Measurements from ENCODE around the gene KAZN. TPM values are rescaled to one million over a fixed set of nuclear protein-coding genes. Genes with fewer than 3 reads are reported as not detected.
"Not testable (repeated sequence)": the region's sequence is repeated elsewhere in the genome, so short reads cannot be mapped to it uniquely, and the experiment has no call there.

KAZN gene
- total RNA-seq, 1 donor from 2014 or later, result 21.2 TPM

DNA sequence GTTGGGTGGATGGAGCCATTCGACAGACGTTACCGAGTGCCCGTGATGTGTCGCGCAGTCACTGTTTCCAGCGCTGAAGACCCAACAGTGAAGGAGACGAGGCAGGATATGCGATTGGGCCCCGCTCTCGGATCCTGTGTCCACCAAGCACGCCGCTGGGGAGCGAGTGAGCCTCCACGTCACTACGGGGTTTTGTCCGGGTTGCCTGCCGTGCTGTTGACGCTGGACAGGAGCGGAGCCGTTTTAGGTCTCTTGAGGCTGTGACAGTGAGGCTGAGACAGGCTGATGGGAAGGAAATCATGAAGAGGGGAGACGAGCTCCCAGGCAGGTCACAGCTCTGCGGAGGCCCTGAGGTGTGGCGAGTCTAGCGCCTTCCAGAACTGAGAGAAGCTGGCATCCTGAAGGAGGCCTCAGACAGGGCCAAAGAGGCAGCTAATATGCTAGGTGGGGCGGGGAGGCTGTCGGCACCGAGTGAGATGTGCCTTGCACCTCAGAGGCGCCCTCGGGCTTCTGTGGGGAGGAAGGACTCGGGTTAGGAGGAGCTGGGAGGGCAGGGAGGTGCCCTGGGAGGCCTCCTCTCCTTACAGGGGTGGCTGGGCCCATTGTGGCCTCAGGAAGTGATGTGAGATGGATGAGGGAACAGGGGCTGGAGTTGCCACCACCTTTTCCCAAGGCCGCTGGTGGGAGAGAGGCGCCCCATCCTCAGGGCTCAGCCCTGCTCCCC, 359.1 kb downstream of the KAZN start:
- peaks cover 5% of the 10 kb centered on the region for H3K9me3 ChIP-seq
- peaks cover 11% of the 10 kb centered on the region for H3K36me3 ChIP-seq
- H3K27me3 ChIP-seq (ENCODE audit: low read depth), result no peaks in the 10 kb centered on the region
- H3K27ac ChIP-seq, result peak overlapping the region; percentile 64
- ATAC-seq (no peak), DNase-seq (no peak)
- intact Hi-C loops (cut with DNase I), result no loop called here
- TF ChIP-seq, protein P1, sequence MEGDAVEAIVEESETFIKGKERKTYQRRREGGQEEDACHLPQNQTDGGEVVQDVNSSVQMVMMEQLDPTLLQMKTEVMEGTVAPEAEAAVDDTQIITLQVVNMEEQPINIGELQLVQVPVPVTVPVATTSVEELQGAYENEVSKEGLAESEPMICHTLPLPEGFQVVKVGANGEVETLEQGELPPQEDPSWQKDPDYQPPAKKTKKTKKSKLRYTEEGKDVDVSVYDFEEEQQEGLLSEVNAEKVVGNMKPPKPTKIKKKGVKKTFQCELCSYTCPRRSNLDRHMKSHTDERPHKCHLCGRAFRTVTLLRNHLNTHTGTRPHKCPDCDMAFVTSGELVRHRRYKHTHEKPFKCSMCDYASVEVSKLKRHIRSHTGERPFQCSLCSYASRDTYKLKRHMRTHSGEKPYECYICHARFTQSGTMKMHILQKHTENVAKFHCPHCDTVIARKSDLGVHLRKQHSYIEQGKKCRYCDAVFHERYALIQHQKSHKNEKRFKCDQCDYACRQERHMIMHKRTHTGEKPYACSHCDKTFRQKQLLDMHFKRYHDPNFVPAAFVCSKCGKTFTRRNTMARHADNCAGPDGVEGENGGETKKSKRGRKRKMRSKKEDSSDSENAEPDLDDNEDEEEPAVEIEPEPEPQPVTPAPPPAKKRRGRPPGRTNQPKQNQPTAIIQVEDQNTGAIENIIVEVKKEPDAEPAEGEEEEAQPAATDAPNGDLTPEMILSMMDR (IDR thresholded peaks at IDR 0.05), result no peak
- H3K4me3 ChIP-seq, result no peak overlapping the region
- peaks cover 39% of the 10 kb centered on the region for H3K4me1 ChIP-seq

DNA sequence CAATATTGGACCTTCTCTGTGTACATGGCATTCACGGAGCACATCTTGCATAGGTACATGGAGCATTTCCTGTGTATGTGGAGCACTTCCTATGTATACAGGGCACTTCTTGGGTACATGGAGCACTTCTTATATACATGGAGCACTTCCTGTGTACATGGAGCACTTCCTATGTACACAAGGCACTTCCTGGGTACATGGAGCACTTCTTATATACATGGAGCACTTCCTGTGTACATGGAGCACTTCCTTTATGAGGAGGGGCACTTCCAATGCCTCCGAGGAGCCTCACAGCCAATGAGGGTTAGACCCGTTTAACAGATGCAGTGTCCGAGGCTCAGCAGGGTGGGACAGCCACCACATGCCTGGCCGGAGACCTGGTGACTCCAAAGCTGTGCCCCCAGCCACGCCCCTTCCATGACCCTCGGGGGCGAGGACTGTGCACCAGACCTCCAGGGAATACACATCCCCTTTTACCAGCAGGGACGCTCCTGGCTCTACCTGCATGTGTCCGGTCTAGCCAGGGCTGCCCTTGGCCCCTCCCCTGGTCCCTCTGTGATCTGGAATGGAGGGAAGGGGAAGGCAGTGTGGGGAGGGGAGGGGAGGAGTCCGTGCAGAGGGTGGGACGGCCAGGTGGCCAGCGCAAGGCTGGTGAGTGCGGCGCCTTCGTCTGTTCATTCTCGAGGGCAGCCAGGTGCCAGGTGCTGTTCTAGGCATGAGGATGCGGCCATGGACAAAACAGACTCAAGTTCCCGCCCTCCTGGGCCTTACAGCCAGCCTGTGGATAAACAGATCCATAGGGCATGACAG, 360.0 kb downstream of the KAZN start:
- H3K4me3 ChIP-seq, result no peak overlapping the region
- ATAC-seq, result no peak
- TF ChIP-seq, protein P1 (IDR thresholded peaks at IDR 0.05), result no peak
- H3K36me3 ChIP-seq, result peaks cover 18% of the 10 kb centered on the region
- peak overlapping the region; percentile 64 for H3K27ac ChIP-seq
- peaks cover 5% of the 10 kb centered on the region for H3K9me3 ChIP-seq
- intact Hi-C loops (cut with DNase I), result no loop called here
- DNase-seq, result no peak
- H3K27me3 ChIP-seq (ENCODE audit: low read depth), result no peaks in the 10 kb centered on the region
- peaks cover 35% of the 10 kb centered on the region for H3K4me1 ChIP-seq

DNA sequence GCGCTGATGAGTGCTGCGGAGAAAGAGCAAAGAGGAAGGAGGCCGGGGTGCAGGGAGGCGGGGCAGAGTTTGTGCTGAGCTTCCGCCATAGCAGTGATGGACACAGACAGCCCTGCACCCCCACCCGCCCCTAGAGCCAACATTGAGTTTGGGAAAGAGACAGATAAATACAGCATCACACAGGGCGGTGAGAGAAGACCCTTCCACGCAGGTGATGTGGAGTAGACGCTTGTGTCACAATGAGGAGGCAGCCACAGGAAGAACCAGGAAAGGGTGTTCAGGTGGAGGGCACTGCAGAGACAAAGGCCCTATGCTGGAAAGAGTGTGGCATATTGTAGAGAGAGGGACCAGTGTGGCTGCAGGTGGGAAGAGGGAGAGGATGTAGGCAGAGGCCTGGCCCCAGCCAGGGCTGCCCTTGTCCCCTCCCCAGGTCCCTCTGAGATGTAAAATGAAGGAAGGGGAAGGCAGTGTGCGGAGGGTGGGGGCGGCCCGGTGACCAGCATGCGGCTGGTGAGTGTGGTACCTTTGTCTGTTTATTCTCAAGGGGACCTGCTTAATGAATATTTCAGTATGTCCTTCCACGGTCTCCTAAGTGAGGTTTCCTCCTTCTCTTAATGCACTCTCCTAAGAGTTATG, 360.7 kb downstream of the KAZN start:
- TF ChIP-seq, protein P1 (IDR thresholded peaks at IDR 0.05), result no peak
- Histone ChIP-seq H3K27ac (no peak overlapping the region), H3K4me3 (no peak overlapping the region), H3K27me3 (ENCODE audit: low read depth) (no peaks in the 10 kb centered on the region), H3K9me3 (no peaks in the 10 kb centered on the region), H3K36me3 (peaks cover 18% of the 10 kb centered on the region), H3K4me1 (peaks cover 34% of the 10 kb centered on the region)
- intact Hi-C loops (cut with DNase I), result no loop called here
- ATAC-seq (no peak), DNase-seq (no peak)

DNA sequence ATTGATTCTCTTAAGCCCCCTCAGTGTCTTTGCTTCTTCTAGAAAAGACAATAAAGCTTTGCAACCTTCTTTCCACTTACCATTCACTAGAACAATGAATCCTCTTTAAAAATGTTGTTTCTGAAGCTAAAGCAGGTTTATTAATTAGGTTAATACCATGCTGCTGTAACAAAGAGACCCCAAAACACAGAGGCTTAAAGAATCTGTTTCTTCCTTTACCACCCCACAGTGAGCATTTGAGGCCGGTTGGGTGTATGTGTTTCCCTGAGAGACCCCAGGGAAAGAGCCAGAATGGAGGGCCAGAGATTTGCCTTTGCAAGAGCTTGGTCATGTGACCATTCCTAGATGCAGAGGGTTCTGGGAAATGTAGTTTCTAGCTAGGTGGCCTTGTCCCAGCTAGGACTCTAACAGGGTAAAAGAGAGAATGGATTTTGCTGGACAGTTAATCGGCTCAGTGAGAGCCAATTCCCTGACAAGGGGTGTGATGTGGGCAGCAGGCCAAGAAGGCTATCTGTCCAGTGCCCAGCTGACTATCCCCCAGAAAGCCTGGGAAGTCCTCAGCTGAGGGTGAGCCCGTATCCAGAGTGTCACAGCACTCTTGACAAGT, 363.3 kb downstream of the KAZN start:
- TF ChIP-seq, protein P1 (IDR thresholded peaks at IDR 0.05), result no peak
- Histone ChIP-seq H3K4me3 (no peak overlapping the region), H3K9me3 (no peaks in the 10 kb centered on the region), H3K27me3 (ENCODE audit: low read depth) (no peaks in the 10 kb centered on the region), H3K27ac (no peak overlapping the region), H3K4me1 (peaks cover 12% of the 10 kb centered on the region), H3K36me3 (peaks cover 18% of the 10 kb centered on the region)
- DNase-seq (no peak), ATAC-seq (no peak)
- intact Hi-C loops (cut with DNase I), result no loop called here

DNA sequence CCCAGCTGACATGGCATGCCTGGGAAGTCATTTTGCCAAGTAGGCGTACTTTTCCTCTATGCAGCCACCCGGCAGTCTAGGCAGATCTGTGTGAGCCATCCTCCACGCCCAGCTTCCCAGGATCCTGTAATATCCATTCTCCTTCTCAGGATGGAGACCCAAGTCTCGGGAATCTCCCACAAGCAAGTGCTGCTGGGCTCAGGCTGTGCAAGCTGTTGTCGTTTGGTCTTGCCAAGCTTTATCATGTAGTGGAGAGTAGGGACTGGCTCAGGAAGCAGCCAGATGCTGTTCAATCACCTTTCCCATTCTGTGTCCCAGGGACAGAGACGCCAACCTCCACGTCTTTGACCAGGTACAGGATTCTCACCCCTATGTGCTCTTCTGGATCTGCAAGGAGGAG, 363.9 kb downstream of the KAZN start:
- H3K4me1 ChIP-seq, result peaks cover 12% of the 10 kb centered on the region
- no peaks in the 10 kb centered on the region for H3K9me3 ChIP-seq
- H3K27me3 ChIP-seq (ENCODE audit: low read depth), result no peaks in the 10 kb centered on the region
- DNase-seq, result no peak
- no peak overlapping the region for H3K4me3 ChIP-seq
- intact Hi-C loops (cut with DNase I), result no loop called here
- no peak overlapping the region for H3K27ac ChIP-seq
- peaks cover 18% of the 10 kb centered on the region for H3K36me3 ChIP-seq
- ATAC-seq, result no peak
- TF ChIP-seq, protein P1 (IDR thresholded peaks at IDR 0.05), result no peak

DNA sequence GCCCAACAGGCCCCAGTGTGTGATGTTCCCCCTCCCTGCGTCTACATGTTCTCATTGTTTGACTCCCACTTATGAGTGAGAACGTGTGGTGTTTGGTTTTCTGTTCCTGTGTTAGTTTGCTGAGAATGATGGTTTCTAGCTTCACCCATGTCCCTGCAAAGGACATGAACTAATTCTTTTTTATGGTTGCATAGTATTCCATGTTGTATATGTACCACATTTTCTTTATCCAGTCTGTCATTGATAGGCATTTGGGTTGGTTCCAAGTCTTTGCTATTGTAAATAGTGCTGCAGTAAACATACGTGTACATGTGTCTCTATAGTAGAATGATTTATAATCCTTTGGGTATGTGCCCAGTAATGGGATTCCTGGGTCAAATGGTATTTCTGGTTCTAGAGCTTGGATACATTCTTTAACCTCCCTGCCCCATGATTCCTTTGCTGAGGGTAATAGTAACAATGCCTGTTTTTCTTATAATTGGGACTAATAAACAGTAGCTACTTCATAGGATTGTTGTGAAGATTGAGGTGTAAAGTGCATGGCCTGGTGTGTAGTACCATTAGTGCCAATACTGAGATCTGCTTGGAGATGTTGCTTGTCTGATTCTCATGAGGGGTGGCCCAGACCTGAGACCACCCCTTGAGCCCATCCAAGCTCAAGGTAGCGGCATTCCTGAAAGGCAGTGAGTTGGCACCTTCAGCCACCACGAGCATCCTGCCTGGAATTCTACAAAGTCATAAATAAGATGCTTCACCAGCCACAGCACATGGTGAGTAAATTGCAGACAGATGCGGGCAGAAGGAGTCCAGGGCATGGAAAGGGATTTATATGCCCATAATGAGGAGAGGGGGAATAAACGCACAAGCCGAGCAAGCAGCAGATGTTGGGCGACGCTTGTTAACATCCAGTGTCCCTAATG, 365.6 kb downstream of the KAZN start:
- H3K4me1 ChIP-seq, result peaks cover 15% of the 10 kb centered on the region
- ATAC-seq; H3K4me3 ChIP-seq; DNase-seq; intact Hi-C loops (cut with DNase I); H3K9me3 ChIP-seq; H3K27me3 ChIP-seq (ENCODE audit: low read depth); H3K27ac ChIP-seq: not testable (repeated sequence)
- H3K36me3 ChIP-seq, result peaks cover 18% of the 10 kb centered on the region
